HG03095 (cell line): Measurements from ENCODE around the gene CLHC1.
"Not testable (repeated sequence)": the region's sequence is repeated elsewhere in the genome, so short reads cannot be mapped to it uniquely, and the experiment has no call there.

Experiments used
- ATAC-seq: cut with Tn5 transposase; IDR thresholded peaks from one replicate; pipeline ENCODE4 v1.9.1; 2021; ENCODE audit warnings: moderate library complexity; ENCODE audit not compliant: unreplicated experiment

CLHC1 gene

DNA sequence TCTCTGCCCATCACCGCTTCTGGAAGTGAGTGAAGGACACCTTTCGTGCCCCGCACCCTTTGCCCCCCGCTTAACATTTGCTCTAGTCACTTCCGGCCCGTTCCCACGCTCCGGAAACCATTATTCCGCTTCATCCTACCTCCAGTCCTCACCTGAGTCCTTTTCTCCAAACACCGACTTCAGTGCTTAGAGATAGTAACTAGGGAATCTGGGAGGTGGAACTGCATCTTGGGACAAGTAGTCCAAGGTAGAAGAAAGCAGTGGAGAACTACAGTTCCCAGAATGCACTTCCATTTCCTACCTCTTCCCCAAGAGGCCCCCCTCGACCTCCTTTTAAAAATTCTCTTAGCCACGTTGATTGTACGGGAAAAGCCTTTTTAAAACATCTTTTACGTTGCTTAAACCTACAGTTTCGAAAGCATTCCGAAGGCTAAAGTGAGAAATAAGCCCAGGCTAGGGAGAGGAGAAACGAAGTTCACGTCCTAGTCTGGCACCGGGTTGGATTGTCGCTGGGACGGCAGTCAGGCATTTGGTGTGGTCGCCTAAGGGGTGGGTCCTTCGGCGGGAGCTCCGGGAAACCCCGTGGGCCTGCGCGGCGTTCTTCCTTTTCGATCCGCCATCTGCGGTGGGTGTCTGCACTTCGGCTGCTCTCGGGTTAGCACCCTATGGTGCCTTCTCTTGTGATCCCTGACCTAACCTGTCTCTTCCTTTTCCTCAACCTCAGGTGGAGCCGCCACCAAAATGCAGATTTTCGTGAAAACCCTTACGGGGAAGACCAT lies at the start of gene CLHC1, which contains the start of gene RPS27A:
TSS of gene CLHC1 (minus strand) at position 210 of the 779 bp plus-strand sequence. CDS start 9,882 bp downstream, outside the sequence.
TSS of gene RPS27A (plus strand) at position 605 of the 779 bp plus-strand sequence. CDS start at position 742, 137 bp downstream.
- peak; percentile 92 for ATAC-seq

DNA sequence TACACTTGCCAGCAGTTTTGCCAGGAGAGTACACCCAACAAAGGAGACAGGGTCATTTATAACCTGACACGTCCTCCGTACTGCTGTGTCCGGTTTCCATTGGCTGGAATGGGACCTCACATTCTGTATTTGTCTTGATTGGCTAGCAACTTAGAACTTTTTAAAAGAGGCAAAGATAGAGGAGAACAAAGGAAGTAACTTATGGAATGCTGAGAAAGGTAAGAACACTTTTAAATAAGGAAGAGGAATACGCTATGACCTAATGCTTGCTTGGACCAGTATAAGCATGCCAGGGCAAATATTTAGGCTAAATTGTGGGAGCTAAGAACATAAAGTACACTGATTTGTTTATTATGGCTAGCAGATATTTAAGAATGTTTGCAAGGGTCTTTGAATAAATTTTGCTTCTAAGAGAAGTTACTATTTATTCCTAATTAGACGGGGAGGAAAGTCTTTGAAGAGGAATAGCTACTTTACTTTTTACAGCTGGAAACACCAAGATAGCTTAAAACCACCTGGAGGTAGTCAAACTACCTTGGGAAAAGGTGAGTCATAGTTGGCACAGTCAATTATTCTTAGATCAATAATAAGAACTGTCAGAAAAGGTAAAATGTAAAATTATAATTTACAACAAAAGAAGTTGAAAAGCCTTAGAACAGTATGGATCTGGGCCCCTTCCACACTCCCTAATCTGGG lies 48.9 kb upstream of the CLHC1 start:
- ATAC-seq: not testable (repeated sequence)

DNA sequence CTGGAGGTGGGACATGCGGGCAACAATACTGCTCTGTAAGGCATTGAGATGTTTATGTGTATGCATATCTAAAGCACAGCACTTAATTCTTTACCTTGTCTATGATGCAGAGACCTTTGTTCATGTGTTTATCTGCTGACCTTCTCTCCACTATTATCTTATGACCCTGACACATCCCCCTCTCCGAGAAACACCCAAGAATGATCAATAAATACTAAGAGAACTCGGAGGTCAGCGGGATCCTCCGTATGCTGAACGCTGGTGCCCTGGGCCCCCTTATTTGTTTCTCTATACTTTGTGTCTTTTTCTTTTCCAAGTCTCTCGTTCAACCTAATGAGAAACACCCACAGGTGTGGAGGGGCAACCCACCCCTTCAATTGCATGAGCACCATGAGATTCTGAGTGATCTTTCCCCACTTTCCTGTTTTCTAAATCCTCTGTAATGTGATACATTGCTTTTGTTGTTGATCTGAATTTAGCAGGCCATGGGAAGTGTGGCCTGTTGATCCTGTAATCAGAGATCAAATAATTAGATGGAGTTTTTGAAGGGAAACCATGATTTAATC lies 47.8 kb upstream of the CLHC1 start:
- not testable (repeated sequence) for ATAC-seq

DNA sequence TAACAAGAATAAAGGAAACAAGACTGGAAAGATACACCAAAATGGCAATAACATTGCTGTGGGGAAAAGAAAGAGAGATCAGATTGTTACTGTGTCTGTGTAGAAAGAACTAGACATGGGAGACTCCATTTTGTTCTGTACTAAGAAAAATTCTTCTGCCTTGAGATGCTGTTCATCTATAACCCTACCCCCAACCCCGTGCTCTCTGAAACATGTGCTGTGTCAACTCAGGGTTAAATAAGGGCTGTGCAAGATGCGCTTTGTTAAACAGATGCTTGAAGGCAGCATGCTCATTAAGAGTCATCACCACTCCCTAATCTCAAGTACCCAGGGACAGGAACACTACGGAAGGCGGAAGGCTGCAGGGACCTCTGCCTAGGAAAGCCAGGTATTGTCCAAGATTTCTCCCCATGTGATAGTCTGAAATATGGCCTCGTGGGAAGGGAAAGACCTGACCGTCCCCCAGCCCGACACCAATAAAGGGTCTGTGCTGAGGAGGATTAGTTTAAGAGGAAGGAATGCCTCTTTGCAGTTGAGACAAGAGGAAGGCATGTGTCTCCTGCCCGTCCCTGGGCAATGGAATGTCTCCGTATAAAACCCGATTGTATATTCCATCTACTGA lies 47.2 kb upstream of the CLHC1 start:
- ATAC-seq: not testable (repeated sequence)

DNA sequence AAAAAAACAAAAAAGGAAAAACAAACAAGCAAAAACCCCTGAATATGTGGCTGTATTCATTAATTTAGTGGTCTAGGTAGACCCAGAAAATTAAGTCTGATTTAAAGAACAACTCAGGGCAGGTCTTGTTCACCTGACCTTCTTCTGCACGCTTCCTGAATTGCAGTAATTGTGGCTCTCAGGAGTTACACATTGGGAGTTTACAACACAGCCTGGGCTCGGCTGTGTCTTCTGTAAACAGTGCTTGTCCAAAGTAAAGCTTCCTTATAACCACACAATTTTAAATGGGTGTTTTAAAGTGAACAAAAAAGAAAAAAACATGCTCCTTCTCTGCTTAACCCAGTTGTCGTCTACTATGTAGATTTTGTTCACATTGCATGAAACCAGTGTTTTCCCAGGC lies 45.2 kb upstream of the CLHC1 start:
- no peak for ATAC-seq

DNA sequence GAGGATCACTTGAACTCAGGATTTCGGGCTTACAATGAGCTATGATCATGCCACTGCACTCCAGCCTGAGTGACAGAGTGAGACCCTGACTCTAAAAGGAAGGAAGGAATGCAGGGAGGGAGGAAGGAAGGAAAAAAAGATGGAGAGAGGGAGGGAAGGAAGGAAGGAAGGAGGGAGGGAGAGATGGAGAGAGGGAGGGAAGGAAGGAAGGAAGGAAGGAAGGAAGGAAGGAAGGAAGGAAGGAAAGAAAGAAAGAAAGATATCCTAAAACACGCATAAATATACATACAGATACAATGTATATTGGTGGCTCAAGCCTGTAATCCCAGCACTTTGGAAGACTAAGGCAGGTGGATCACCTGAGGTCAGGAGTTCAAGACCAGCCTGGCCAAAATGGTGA lies 42.3 kb upstream of the CLHC1 start:
- not testable (repeated sequence) for ATAC-seq

DNA sequence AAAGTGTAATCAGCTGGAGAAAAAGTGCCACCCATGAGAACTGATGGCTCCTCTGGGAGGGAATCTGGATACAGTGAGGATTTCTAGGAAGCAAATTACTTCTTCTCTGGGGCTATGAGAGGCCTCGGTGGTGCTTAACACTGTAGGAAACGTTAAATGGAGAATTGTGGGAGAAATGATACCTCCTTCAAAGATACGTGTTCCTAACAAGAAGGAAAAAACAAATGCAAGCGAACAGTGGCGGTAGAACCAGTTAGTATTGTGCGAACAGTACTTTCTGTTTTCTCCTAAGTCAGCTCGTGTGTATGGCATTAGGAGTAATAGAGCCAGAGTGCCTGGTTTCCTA lies 37.5 kb upstream of the CLHC1 start:
- ATAC-seq: no peak

DNA sequence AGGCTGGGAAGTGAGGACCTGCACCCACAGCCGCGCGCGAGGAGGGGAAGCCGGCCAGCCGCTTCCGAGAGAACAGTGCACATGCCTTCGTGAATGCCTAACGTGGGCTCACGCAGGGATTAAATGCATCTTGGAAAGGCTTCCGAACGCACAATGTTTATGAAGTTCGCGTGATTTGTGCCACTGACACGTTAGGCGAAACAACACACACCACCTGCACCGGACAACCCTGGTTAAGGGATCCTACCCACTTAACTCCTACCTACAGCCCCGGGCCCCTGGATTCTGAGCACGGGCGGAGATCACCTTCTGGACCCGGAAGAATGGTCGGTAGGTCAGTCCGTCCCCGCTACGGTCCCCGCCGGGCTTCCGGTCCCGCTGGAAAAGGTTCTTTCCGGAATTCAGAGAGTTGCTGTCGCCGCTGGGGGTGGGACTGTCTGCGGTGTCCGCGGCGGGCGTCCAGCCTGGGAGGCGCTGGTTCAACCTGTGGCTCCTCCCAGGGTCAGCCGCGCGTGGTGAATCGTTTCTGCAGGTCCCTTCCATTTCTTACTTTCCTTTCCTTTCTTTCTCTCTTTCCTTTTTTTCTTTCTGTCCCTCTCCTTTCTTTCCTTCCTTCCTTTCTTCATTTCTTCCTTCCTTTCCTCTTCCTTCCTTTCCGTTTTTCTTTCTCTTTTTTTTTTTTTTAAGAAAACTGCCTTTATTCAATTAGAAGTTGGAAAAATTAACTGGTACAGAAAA lies 37.0 kb upstream of the CLHC1 start, which contains the start of gene MTIF2:
TSS of gene MTIF2 (minus strand) at position 325 of the 738 bp plus-strand sequence. CDS start 5,373 bp downstream, outside the sequence.
- peak; percentile 96 for ATAC-seq

DNA sequence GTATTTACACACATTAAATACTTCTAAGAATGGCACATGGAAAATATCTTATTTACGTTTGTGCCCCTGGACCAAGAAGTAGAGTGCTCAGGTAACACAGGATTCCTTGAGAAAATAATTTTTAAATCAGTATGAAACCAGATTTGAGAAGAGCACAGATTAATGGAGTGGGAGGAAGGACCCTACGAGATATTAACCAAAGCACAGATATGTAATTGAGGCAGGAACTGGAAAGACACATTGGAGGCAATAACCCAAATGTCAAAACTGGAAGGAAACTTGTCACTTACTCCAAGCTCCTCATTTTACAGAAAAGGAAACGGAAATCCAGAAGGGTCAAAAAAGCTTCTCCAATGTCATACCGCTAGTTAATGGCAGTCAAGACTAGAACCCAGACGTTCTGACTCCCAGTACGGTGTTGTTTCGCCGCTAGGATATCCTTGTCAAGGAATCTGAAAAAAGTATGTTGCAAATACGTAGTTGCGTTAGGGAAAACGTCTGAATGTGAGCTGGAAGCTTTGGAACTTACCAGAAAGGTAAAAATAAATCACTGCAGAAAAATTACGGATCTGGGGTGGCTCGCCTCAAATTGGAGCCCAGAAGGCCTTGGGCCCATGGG lies 36.3 kb upstream of the CLHC1 start:
- ATAC-seq: no peak

DNA sequence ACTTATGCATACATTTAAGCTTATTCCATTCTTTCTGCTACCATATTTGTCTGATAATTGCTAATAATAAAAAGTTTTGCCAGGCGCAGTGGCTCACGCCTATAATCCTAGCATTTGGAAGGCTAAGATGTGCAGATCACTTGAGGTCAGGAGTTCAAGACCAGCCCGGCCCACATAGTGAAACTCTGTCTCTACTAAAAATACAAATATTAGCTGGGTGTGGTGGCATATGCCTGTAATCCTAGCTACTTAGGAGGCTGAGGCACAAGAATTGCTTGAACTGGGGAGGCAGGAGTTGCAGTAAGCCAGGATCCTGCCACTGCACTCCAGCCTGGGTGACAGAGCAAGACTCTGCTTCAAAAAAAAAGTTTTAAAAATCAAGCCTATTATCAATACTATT lies 27.5 kb upstream of the CLHC1 start:
- not testable (repeated sequence) for ATAC-seq

DNA sequence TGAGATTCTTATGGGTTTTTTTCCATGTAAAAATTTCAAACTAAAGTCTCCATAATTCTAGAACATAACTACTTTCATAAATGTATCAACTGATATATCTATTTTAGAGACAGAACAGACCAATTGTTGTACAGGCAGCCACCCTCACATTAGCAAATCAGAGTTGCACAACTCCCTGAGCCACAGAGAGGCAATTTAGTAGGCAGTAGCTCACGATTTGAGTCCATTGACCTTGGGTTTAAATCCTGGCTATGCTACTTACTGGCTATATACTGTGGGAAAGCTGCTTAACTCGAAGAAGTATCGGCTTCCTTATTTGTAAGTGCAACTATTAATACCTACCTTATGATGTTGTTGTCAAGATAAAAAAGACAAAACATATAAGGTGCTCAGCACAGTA lies 20.7 kb upstream of the CLHC1 start:
- ATAC-seq: no peak

DNA sequence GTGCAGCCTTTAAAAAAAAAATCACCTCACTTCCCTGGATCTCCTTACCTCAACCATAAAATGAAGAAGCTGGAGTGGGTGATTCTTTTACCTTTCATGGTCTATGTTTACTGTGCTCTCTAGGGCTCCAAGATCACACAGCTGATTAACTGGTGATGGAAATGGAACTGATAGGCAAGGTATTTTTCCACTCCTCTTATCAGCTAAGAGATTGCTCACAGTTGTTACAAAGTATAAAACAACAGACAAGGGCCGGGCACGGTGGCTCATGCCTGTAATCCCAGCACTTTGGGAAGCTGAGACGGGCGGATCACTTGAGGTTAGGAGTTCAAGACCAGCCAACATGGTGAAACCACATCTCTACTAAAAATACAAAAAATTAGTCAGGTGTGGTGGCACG lies 14.9 kb upstream of the CLHC1 start:
- no peak for ATAC-seq

DNA sequence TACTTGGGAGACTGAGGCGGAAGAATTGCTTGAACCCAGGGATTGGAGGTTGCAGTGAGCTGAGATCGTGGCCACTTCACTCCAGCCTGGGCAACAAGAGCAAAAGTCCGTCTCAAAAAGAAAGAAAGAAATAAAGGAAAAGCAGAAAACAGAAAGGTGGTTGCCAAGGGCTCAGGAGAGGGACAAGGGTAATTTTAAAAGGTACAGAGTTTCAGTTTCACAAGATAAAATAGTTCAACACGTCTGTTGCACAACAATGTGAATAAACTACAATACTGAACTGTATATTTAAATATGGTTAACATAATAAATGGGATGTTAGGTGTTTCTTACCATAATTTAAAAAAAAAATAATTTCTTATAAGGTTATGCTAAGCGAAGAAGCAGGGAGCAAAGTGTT lies 13.3 kb upstream of the CLHC1 start:
- no peak for ATAC-seq

DNA sequence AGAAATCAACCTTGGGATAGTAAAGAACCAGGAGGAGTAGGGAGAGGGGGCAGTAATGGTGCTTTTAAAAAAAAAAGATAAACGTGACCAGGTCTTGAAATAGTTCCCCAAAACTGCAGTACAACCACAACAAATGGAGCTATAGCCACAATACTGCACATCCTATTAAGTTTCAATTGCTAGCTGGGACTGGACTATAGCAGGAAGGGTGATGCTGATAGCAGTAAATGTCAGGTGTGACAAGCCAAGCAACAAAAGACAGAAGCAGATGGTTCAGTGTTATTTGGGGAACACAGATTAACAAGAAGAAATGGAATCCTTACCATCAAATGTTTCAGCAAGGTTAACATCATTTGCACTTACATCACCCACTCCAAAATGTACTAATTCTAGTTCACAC lies 10.5 kb upstream of the CLHC1 start:
- ATAC-seq: no peak

DNA sequence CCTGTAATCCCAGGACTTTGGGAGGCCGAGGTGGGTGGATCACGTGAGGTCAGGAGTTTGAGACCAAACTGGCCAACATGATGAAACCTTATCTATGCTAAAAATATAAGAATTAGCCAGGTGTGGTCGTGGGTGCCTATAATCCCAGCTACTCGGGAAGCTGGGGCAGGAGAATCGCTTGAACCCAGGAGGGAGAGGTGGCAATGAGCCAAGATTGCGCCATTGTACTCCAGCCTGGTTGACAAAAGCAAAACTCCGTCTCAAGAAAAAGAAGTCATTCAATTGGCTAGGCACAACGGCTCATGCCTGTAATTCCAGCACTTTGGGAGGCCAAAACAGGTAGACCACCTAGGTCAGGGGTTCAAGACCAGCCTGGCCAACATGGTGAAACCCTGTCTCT lies 9.5 kb upstream of the CLHC1 start:
- ATAC-seq: not testable (repeated sequence)

DNA sequence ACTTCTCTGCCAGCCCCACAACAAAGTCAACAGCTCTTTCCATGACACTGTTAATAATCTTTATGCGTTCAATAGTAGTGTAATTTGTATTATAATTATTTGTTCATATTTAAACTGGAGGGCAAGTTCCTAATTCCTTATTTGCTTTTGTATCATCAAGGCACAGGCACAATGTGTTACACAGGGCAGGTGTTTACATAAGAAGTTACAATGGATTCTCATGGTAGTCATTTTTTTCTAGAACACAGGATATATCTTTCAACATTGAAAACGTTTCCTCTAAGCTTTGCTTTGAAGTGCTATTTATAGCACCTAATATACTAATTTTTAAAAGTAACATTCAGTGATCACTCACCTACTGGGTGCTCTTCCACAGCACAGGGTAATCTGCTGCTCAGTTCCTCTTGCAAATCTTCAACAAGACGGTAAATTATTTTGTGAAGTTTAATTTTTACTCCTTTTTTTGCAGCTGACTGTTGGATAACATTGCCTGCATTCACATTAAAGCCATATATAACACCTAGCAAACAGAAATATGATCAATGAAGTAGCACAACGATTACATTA lies 7.6 kb upstream of the CLHC1 start:
- ATAC-seq: no peak

DNA sequence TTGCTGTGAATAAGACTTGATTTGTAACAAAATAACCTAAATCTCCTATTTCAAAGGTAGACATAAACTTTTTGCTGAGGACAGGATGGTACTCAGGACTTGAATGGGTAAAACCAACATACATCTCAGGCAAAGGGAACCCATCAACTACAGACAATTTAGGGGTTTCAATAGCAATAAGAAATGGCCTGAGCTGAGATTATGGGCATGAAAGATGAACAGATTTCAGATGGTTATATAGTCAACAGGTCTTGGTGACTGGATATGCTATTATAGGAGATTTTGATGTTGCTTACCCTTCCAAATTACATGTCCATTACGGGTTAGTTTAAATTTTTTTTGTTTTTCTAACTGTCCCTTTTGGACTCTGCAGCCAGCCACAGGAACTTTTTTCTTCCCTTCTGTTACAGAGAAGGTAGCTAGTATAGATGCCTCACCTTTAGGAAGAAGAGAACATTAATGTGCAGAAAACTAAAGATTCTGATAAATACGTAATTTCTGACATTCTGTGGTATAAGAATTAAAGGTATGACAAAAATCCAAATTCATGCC lies 5.0 kb upstream of the CLHC1 start:
- no peak for ATAC-seq

DNA sequence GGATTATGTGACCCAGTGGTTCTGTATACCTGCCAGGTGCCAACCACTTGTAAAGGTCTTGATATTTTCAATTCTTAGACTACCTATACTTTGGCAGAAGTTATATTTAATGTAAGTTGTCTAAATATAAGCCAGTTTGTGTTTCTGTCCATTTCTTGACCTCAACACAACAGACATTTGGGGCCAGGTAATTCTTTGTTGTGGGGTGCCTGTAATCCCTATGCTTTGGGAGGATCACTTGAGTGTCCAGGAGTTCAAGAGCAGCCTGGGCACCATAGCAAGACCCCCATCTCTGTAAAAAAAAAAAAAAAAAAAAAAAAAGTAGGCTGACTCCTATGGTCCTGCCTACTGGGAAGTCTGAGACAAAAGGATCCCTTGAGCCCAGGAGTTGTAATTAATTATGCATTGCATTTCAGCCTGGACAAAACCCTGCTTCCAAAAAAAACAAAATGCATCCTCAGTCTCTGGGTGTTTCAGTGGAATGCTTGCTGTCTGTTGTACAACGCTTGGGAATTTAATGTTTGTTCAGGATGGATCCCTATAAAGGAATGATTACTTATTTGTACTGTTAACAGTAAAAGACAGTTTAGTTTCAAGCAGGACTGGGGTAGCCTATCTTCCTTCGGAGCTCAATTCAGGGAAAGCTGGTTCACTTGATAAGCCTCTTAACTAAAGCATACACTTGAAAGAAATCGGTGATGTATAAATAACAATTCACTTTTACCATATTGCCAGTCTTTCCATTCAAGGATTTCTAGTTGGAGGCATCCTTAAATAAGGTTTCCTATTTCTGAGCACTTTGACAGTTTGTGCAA lies 3.8 kb upstream of the CLHC1 start:
- no peak for ATAC-seq

DNA sequence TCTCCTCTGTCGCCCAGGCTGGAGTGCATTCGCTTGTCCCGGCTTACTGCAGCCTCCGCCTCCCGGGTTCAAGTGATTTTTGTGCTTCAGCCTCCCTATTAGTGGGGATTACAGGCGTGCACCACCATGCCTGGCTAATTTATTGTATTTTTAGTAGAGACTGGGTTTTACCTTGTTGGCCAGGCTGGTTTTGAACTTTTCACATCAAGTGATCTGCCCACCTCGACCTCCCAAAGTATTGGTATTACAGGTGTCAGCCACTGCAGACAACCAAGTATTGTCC lies 1.5 kb upstream of the CLHC1 start:
- ATAC-seq: no peak
